ENCODE results near the gene ZDHHC18.

Gene ZDHHC18

DNA sequence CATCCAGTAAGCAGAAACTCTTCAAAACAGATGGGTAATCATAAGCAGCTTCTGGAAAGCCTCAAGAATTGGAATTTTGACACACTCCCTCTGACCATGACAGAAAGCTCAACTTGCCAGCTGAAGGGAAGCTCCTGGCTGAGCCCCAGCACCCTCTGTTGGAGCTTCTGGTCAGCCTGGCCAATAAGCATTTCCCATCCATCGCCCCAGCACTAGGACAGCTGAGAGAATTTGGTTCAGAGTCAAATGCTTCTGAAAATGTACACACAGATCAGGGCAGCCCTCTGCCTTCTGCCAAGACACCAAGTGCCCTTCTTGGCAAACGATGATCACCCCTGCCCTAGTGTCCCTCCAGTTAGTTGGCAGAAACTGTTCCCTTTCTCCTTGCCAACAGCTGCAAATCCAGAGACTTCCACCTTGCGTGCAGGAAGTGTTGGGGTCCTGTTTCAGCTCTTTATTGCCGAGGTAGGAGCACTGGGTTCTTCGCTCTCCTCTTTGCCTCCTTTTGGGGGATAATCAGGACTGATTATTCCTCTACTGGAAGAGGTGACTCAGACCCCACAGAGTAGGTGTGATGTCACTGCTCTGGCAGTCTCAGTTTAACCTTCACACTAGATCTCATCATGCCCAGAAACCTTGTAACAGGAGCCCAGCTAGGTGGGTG is 26.9 kb upstream of the ZDHHC18 start (continued):
- TF ChIP-seq, protein P1, sequence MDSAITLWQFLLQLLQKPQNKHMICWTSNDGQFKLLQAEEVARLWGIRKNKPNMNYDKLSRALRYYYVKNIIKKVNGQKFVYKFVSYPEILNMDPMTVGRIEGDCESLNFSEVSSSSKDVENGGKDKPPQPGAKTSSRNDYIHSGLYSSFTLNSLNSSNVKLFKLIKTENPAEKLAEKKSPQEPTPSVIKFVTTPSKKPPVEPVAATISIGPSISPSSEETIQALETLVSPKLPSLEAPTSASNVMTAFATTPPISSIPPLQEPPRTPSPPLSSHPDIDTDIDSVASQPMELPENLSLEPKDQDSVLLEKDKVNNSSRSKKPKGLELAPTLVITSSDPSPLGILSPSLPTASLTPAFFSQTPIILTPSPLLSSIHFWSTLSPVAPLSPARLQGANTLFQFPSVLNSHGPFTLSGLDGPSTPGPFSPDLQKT (IDR thresholded peaks at IDR 0.05; ENCODE audit: borderline replicate concordance, low read depth, low read length): no peak
- TF ChIP-seq, protein P2, sequence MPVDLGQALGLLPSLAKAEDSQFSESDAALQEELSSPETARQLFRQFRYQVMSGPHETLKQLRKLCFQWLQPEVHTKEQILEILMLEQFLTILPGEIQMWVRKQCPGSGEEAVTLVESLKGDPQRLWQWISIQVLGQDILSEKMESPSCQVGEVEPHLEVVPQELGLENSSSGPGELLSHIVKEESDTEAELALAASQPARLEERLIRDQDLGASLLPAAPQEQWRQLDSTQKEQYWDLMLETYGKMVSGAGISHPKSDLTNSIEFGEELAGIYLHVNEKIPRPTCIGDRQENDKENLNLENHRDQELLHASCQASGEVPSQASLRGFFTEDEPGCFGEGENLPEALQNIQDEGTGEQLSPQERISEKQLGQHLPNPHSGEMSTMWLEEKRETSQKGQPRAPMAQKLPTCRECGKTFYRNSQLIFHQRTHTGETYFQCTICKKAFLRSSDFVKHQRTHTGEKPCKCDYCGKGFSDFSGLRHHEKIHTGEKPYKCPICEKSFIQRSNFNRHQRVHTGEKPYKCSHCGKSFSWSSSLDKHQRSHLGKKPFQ (tag by site-specific recombination; IDR thresholded peaks at IDR 0.05): no peak
- TF ChIP-seq SALL2 (tag by site-specific recombination; IDR thresholded peaks at IDR 0.05; ENCODE audit: borderline replicate concordance) (no peak), ZNF114 (tag by site-specific recombination; IDR thresholded peaks at IDR 0.05) (no peak), ZEB2 (tag by site-specific recombination; IDR thresholded peaks at IDR 0.05) (peak; percentile 86), EGR2 (tag by site-specific recombination; IDR thresholded peaks at IDR 0.05; ENCODE audit: low read depth) (no peak), ZNF423 (tag by site-specific recombination; IDR thresholded peaks at IDR 0.05) (no peak), ZSCAN23 (tag by site-specific recombination; IDR thresholded peaks at IDR 0.05) (no peak), BCL11A (tag by site-specific recombination; IDR thresholded peaks at IDR 0.05; ENCODE audit: low read depth) (no peak), REPIN1 (tag by site-specific recombination; IDR thresholded peaks at IDR 0.05; ENCODE audit: low read depth) (no peak), ZNF558 (tag by site-specific recombination; IDR thresholded peaks at IDR 0.05) (peak; percentile 11; the same call in 1 of the 2 replicates), PRDM1 (tag by site-specific recombination; IDR thresholded peaks at IDR 0.05) (no peak), ZNF394 (tag by site-specific recombination; IDR thresholded peaks at IDR 0.05; ENCODE audit: borderline replicate concordance) (no peak), ZNF600 (tag by site-specific recombination; IDR thresholded peaks at IDR 0.05) (0 out of 2 replicates have a peak, but pooled peaks have one; percentile 39), ZBTB21 (tag by site-specific recombination; IDR thresholded peaks at IDR 0.05) (peak; percentile 81), GLI2 (tag by site-specific recombination; IDR thresholded peaks at IDR 0.05; ENCODE audit: borderline replicate concordance, low read depth) (no peak), HOXC10 (CRISPR knock-in tag; IDR thresholded peaks at IDR 0.05) (no peak), ZFP41 (tag by site-specific recombination; IDR thresholded peaks at IDR 0.05; ENCODE audit: borderline replicate concordance) (no peak), ZNF2 (tag by site-specific recombination; IDR thresholded peaks at IDR 0.05) (no peak), ZNF48 (tag by site-specific recombination; IDR thresholded peaks at IDR 0.05) (no peak), ZNF560 (tag by site-specific recombination; IDR thresholded peaks at IDR 0.05; ENCODE audit: borderline replicate concordance) (no peak)
- TF ChIP-seq, protein P3, sequence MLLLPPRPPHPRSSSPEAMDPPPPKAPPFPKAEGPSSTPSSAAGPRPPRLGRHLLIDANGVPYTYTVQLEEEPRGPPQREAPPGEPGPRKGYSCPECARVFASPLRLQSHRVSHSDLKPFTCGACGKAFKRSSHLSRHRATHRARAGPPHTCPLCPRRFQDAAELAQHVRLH (tag by site-specific recombination; IDR thresholded peaks at IDR 0.05): no peak
- TF ChIP-seq, protein P4, sequence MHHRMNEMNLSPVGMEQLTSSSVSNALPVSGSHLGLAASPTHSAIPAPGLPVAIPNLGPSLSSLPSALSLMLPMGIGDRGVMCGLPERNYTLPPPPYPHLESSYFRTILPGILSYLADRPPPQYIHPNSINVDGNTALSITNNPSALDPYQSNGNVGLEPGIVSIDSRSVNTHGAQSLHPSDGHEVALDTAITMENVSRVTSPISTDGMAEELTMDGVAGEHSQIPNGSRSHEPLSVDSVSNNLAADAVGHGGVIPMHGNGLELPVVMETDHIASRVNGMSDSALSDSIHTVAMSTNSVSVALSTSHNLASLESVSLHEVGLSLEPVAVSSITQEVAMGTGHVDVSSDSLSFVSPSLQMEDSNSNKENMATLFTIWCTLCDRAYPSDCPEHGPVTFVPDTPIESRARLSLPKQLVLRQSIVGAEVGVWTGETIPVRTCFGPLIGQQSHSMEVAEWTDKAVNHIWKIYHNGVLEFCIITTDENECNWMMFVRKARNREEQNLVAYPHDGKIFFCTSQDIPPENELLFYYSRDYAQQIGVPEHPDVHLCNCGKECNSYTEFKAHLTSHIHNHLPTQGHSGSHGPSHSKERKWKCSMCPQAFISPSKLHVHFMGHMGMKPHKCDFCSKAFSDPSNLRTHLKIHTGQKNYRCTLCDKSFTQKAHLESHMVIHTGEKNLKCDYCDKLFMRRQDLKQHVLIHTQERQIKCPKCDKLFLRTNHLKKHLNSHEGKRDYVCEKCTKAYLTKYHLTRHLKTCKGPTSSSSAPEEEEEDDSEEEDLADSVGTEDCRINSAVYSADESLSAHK (tag by site-specific recombination; IDR thresholded peaks at IDR 0.05): no peak
- TF ChIP-seq, protein P5, sequence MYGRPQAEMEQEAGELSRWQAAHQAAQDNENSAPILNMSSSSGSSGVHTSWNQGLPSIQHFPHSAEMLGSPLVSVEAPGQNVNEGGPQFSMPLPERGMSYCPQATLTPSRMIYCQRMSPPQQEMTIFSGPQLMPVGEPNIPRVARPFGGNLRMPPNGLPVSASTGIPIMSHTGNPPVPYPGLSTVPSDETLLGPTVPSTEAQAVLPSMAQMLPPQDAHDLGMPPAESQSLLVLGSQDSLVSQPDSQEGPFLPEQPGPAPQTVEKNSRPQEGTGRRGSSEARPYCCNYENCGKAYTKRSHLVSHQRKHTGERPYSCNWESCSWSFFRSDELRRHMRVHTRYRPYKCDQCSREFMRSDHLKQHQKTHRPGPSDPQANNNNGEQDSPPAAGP (tag by site-specific recombination; IDR thresholded peaks at IDR 0.05): no peak
- TF ChIP-seq, protein P6, sequence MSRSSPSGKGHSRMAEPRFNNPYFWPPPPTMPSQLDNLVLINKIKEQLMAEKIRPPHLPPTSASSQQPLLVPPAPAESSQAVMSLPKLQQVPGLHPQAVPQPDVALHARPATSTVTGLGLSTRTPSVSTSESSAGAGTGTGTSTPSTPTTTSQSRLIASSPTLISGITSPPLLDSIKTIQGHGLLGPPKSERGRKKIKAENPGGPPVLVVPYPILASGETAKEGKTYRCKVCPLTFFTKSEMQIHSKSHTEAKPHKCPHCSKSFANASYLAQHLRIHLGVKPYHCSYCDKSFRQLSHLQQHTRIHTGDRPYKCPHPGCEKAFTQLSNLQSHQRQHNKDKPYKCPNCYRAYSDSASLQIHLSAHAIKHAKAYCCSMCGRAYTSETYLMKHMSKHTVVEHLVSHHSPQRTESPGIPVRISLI (tag by site-specific recombination; IDR thresholded peaks at IDR 0.05): no peak
- TF ChIP-seq, protein P7, sequence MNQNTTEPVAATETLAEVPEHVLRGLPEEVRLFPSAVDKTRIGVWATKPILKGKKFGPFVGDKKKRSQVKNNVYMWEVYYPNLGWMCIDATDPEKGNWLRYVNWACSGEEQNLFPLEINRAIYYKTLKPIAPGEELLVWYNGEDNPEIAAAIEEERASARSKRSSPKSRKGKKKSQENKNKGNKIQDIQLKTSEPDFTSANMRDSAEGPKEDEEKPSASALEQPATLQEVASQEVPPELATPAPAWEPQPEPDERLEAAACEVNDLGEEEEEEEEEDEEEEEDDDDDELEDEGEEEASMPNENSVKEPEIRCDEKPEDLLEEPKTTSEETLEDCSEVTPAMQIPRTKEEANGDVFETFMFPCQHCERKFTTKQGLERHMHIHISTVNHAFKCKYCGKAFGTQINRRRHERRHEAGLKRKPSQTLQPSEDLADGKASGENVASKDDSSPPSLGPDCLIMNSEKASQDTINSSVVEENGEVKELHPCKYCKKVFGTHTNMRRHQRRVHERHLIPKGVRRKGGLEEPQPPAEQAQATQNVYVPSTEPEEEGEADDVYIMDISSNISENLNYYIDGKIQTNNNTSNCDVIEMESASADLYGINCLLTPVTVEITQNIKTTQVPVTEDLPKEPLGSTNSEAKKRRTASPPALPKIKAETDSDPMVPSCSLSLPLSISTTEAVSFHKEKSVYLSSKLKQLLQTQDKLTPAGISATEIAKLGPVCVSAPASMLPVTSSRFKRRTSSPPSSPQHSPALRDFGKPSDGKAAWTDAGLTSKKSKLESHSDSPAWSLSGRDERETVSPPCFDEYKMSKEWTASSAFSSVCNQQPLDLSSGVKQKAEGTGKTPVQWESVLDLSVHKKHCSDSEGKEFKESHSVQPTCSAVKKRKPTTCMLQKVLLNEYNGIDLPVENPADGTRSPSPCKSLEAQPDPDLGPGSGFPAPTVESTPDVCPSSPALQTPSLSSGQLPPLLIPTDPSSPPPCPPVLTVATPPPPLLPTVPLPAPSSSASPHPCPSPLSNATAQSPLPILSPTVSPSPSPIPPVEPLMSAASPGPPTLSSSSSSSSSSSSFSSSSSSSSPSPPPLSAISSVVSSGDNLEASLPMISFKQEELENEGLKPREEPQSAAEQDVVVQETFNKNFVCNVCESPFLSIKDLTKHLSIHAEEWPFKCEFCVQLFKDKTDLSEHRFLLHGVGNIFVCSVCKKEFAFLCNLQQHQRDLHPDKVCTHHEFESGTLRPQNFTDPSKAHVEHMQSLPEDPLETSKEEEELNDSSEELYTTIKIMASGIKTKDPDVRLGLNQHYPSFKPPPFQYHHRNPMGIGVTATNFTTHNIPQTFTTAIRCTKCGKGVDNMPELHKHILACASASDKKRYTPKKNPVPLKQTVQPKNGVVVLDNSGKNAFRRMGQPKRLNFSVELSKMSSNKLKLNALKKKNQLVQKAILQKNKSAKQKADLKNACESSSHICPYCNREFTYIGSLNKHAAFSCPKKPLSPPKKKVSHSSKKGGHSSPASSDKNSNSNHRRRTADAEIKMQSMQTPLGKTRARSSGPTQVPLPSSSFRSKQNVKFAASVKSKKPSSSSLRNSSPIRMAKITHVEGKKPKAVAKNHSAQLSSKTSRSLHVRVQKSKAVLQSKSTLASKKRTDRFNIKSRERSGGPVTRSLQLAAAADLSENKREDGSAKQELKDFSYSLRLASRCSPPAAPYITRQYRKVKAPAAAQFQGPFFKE (tag by site-specific recombination; IDR thresholded peaks at IDR 0.05; ENCODE audit: borderline replicate concordance): no peak

Data from HEK293 (cell line).